Upper lobe of left lung (tissue), 4 donors: ENCODE results near the gene POU2AF3.
A peak's percentile ranks its signal among the peaks of the same experiment; 100 is the strongest.

Source experiments
- EP300 ChIP-seq, 4 donors: sonication (generic); formaldehyde crosslinking; IDR thresholded peaks; one replicate each; pipeline ENCODE4 v1.5.1; 2017; ENCODE audit warnings: antibody characterized with exemption in 4 of 4, control low read depth in 2 of 4
- POLR2A ChIP-seq, 4 donors: fragments of 450-650 bp; IDR thresholded peaks; one replicate each; pipeline ENCODE4 v1.5.1; 2016 to 2017; ENCODE audit warnings: antibody characterized with exemption in 4 of 4, mild to moderate bottlenecking in 2 of 4
- POLR2AphosphoS5 ChIP-seq, 2 donors: sonication (generic); formaldehyde crosslinking; IDR thresholded peaks; one replicate each; pipeline ENCODE4 v1.5.1; 2017; ENCODE audit warnings: antibody characterized with exemption in 2 of 2

- peak in 1 of 2 donors; percentile 46 for TF ChIP-seq POLR2AphosphoS5 (IDR thresholded peaks at IDR 0.05)
- TF ChIP-seq EP300 (IDR thresholded peaks at IDR 0.05) = peak in 1 of 4 donors; percentile 40
- peak in 2 of 4 donors; percentile 32 to 40 for TF ChIP-seq POLR2A (IDR thresholded peaks at IDR 0.05)
These were observed 4.0 kb downstream of the POU2AF3 start for GRCh38 chr11:111302298-111302697.
